WTC11 (cell line): ENCODE measurements around the gene IDH1.

Experiments used
- IRF2 ChIP-seq: sonication (generic); formaldehyde crosslinking; IDR thresholded peaks from 2 replicates; pipeline ENCODE4 v1.8.0; 2022; ENCODE audit warnings: low read depth, missing genetic modification reagents, borderline replicate concordance
- TF ChIP-seq, protein P1 (sequence below): sonication (generic); formaldehyde crosslinking; IDR thresholded peaks from 2 replicates; pipeline ENCODE4 v1.8.1; 2023; ENCODE audit warnings: mild to moderate bottlenecking, missing genetic modification reagents, moderate library complexity
- TF ChIP-seq, protein P2 (sequence below): fragments of 200-600 bp; IDR thresholded peaks from 2 replicates; pipeline ENCODE4 v1.8.0; 2022; ENCODE audit warnings: antibody characterized with exemption

DNA sequence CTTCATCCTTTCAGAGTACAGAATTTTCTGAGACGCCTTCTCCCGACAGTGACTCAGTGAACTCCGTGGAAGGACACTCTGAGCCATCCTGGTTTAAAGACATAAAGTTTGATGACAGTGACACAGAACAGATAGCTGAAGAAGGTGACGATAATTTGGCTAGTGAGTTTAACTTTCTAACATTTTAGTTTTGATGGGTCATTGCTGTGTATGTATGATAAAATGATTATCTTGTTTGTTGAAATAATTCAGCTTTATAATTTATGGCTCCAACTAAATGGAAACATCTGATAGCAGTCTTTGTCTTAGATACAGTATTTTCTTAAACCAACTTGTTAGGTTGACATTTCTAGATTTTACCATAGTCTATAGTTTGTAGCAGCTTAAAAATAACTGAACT lies 49.3 kb upstream of the IDH1 start:
- no peak for TF ChIP-seq IRF2 (CRISPR knock-in tag)
- TF ChIP-seq, protein P1, sequence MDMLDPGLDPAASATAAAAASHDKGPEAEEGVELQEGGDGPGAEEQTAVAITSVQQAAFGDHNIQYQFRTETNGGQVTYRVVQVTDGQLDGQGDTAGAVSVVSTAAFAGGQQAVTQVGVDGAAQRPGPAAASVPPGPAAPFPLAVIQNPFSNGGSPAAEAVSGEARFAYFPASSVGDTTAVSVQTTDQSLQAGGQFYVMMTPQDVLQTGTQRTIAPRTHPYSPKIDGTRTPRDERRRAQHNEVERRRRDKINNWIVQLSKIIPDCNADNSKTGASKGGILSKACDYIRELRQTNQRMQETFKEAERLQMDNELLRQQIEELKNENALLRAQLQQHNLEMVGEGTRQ (CRISPR knock-in tag) = no peak
- TF ChIP-seq, protein P2, sequence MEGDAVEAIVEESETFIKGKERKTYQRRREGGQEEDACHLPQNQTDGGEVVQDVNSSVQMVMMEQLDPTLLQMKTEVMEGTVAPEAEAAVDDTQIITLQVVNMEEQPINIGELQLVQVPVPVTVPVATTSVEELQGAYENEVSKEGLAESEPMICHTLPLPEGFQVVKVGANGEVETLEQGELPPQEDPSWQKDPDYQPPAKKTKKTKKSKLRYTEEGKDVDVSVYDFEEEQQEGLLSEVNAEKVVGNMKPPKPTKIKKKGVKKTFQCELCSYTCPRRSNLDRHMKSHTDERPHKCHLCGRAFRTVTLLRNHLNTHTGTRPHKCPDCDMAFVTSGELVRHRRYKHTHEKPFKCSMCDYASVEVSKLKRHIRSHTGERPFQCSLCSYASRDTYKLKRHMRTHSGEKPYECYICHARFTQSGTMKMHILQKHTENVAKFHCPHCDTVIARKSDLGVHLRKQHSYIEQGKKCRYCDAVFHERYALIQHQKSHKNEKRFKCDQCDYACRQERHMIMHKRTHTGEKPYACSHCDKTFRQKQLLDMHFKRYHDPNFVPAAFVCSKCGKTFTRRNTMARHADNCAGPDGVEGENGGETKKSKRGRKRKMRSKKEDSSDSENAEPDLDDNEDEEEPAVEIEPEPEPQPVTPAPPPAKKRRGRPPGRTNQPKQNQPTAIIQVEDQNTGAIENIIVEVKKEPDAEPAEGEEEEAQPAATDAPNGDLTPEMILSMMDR = no peak
